Activated T-cell treated with anti-CD3 and anti-CD28 coated beads, Interleukin-2, amount 50 U/mL, for 72 hours (primary cell): ENCODE results near the gene DNAJA3. TPM values are rescaled to one million over a fixed set of nuclear protein-coding genes. Genes with fewer than 3 reads are reported as not detected.
A peak's percentile ranks its signal among the peaks of the same experiment; 100 is the strongest.

ENCODE experiments used
- ATAC-seq, 2 donors: fragments of 150-1000 bp; cut with Tn5 transposase; replicated peaks in 1 of 2; 2 replicates each; pipeline ENCODE4 v1.10.0; 2021; ENCODE audit warnings: moderate library complexity in 2 of 2, mild to moderate bottlenecking in 1 of 2
- DNase-seq, 2 donors: peaks; one replicate each; pipeline ENCODE4 v3.0.0; 2021 to 2022; ENCODE audit warnings: mixed read lengths in 1 of 2
- H3K27ac Mint-ChIP-seq: one replicate; pipeline ENCODE4 v1.8.0; 2022; ENCODE audit warnings: mild to moderate bottlenecking, moderate library complexity, mixed read lengths
- H3K27me3 Mint-ChIP-seq: one replicate; pipeline ENCODE4 v1.8.0; 2022; ENCODE audit warnings: low read depth, mixed read lengths
- H3K36me3 Mint-ChIP-seq, 2 donors: one replicate each; pipeline ENCODE4 v1.8.0; 2022; ENCODE audit warnings: mixed read lengths in 2 of 2, mild to moderate bottlenecking in 1 of 2; ENCODE audit not compliant: insufficient read depth in 2 of 2
- H3K4me1 Mint-ChIP-seq: one replicate; pipeline ENCODE4 v1.8.0; 2022; ENCODE audit warnings: low read depth, mixed read lengths
- H3K4me3 Mint-ChIP-seq, 2 donors: one replicate each; pipeline ENCODE4 v1.8.0; 2022; ENCODE audit warnings: mild to moderate bottlenecking in 2 of 2, mixed read lengths in 2 of 2, moderate library complexity in 2 of 2
- H3K9me3 Mint-ChIP-seq, 2 donors: one replicate each; pipeline ENCODE4 v1.8.0; 2022; ENCODE audit warnings: mixed read lengths in 2 of 2
- total RNA-seq, 2 donors: library from RNA; stranded (reverse); gene quantifications; one replicate each; pipeline ENCODE4 v1.2.3, GENCODE V29; 2022

Gene DNAJA3
- total RNA-seq, 2 donors from 2014 or later: 83.6 to 98.7 TPM

DNA sequence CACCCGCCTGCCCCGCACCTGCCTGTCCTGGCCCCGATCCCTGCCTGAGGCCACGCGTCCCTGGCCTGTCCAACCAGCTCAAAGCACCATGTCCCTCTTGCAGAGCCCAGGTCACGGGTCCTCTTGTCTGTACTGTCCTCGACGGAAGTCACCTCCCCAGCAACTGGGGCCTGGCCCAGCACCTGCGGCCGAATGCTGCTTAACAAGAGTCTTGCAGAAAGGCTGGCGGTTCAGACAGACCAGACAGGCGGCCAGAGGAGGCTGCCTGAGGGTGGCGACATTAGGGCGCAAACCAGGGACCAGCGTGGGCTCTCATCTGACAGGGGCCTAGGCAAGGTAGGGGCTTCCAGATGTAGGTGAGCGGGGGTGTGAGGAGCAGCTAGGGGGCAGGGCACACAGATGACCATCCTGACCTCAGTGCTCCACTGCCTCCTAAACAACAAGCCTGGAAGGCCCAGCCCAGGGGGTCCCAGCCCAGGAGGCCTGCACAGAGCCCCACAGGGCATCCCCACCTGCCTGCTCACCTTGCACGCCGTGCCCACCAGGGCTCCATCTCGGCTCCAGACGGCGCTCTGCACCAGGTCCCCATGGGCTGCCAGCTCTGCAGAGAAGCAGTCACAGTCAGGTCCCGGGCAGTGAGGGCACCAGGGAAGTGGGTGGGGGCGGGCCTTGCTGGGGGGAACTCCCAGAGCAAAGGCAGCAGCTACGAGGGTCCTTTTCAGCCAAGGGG lies 20.5 kb upstream of the DNAJA3 start:
- peak in 1 of 2 donors; percentile 3 for ATAC-seq
- peaks cover 10 to 14% of the 10 kb centered on the region in 2 donors for H3K36me3 Mint-ChIP-seq

DNA sequence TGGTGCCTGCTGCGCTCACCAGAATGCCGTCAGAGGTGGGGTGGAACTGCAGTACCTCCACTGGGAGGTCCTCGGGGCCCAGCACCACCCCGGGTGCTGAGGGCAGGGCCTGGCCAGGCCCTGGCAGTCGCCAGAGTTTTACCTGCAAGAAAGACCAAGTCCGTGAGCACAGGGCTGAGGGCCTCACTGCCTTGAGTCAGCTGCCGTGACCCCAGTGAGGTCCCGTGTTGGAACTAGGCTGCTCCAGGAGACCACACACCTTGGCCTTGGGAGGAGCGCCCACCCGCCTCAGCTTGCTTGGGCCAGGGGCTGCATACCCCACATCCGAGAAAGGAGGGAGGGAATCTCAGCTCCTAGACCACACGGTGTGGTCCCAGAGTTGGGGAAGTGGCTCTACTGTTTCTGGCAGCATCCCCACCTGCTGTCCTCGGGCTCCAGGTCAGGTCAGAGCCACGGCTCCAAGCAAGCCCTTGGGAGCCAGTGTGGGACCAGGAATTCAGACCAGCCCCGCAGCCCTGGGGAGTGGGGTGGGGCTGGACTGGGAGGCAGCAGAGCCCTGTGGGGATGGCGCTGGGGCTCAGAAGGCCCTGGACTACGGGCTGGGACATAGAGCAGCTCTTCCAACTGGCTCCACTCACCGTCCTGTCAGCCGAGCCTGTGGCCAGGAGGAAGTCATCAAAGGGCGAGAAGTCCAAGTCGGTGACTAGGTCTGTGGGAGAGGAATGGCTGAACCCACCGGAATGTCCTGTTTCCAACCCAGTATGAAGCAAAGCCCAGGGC lies 17.9 kb upstream of the DNAJA3 start:
- Mint-ChIP-seq H3K9me3 (no peaks in the 10 kb centered on the region), H3K4me1 (peaks cover 10% of the 10 kb centered on the region), H3K27me3 (no peaks in the 10 kb centered on the region), H3K27ac (no peak overlapping the region), H3K36me3 (peaks cover 8 to 16% of the 10 kb centered on the region in 2 donors), H3K4me3 (no peak overlapping the region)
- no peak for DNase-seq
- no peak for ATAC-seq

More for the DNA sequence above, 20.5 kb upstream of the DNAJA3 start:
- Mint-ChIP-seq H3K27me3 (no peaks in the 10 kb centered on the region), H3K9me3 (no peaks in the 10 kb centered on the region), H3K4me3 (no peak overlapping the region), H3K27ac (no peak overlapping the region), H3K4me1 (no peaks in the 10 kb centered on the region)
- no peak for DNase-seq

DNA sequence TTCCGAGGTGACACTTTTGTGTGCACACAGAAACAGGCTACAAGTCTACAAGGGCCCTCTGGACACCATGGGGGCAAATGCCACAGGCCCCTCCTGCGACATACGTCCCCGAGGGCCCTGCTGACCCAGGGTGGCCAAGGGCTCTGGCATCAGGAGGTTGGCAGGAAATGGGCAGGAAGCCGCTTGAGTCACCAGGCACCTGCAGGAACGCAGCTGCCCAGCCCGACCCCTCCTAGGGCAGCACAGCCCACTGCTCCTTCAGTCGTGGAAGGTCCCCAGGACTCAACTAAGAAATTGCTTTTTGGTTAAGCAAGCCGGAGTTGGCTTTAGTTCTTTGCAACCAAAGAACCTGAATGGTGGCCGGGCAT lies 17.4 kb upstream of the DNAJA3 start:
- no peaks in the 10 kb centered on the region for H3K27me3 Mint-ChIP-seq
- peaks cover 14% of the 10 kb centered on the region for H3K4me1 Mint-ChIP-seq
- no peak for DNase-seq
- H3K27ac Mint-ChIP-seq: no peak overlapping the region
- peaks cover 8 to 16% of the 10 kb centered on the region in 2 donors for H3K36me3 Mint-ChIP-seq
- H3K4me3 Mint-ChIP-seq: no peak overlapping the region
- H3K9me3 Mint-ChIP-seq: no peaks in the 10 kb centered on the region
- ATAC-seq: no peak

DNA sequence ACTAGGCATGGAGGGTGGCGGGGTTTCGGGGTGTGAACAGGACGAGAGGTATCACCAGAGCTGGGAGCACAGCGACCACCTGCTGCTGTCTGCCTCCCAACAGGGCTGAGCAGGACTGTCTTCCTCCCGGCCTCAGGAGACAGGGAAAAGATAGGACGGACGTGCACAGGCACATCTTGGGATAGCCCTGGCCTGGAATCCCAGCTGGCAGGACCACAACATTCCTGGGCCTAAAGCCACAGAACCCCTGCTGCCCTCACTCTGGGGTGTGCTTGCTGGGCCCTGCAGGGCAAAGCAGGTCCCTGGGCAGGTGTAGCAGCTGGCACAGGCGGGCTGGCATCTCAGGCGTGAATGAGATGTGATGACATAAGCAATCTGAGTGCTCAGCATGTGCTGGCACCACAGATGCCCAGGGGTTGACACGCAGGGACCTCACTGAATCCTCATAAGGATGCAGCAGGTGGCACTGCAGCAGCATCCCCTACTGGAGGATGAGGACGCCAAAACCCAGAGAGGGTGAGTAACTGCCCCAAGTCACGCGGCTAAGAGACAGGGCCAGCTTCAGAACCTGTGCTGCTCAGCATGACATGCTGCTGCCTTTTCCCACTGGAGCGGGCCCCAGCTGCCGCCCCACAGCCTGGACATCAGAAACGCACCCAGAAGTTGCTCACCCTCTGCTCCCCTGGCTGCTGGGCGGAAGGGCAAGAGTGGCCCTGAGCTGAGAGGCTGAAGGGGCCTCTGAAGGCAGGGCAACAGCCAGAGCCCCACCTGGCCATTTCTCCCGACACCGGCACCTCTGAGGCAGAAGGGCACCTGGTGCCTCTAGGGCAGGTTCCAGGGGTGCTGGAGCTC lies 16.4 kb upstream of the DNAJA3 start:
- DNase-seq (no peak), ATAC-seq (no peak)
- no peak overlapping the region for H3K27ac Mint-ChIP-seq
- peaks cover 8 to 20% of the 10 kb centered on the region in 2 donors for H3K36me3 Mint-ChIP-seq
- H3K4me3 Mint-ChIP-seq: no peak overlapping the region
- no peaks in the 10 kb centered on the region for H3K27me3 Mint-ChIP-seq
- H3K4me1 Mint-ChIP-seq: peaks cover 24% of the 10 kb centered on the region
- no peaks in the 10 kb centered on the region for H3K9me3 Mint-ChIP-seq

DNA sequence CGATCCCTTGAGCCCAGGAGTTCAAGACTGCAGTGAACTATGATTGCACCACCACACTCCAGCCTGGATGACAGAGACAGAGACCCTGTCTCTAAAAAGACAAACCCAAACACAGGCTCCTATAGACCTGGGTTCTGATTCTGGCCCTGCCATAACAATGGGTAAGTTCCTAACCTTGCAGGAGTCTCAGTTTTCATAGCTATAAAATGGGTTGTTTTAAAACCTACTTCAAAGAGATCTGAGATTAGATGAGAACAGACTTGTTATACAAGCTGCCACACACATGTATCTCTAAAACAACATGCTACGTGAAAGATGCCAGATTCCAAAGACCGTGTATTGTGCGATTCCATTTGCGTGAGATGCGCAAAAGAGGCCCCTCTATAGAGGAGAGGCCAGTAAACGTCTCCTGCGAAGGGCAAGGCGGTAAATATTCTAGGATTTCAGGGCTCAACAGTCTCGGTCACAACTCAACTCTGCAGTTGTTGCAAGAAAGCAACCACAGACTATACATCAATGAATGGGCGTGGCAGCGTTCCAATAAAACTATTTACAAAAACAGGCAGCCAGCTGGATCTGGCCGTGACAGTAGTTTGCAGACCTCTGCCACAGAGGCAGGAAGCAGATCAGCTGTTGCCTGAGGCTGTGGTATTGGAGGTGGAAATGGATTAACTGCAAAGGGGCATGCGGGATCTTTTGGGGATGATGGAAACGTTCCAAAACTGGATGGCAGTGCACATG lies 15.2 kb upstream of the DNAJA3 start:
- Mint-ChIP-seq H3K27me3 (no peaks in the 10 kb centered on the region), H3K4me3 (no peak overlapping the region), H3K27ac (peak overlapping the region; percentile 33), H3K36me3 (peaks cover 7 to 24% of the 10 kb centered on the region in 2 donors), H3K4me1 (peaks cover 36% of the 10 kb centered on the region), H3K9me3 (no peaks in the 10 kb centered on the region)
- DNase-seq: no peak
- no peak for ATAC-seq

DNA sequence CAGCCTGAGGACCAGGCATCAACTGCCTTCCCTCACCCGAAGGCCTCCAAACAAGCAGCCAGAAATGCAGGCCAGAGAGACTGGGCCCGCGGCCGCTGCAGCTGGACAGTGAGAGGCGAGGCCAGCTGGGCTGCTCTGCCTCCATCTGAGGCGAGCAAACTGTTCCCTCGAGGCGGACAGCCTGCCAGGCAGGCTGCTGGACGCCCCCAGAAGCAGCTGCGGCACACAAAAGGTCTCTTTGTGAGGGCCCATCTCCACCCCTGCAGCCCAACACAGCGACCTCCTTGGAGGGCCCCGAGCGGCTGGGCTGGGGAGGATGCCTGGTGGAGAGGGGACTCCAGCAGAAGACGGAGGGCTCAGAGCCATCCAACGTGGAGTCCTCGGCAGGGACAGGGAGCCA lies 14.0 kb upstream of the DNAJA3 start:
- no peaks in the 10 kb centered on the region for H3K27me3 Mint-ChIP-seq
- H3K27ac Mint-ChIP-seq: no peak overlapping the region
- peaks cover 40% of the 10 kb centered on the region for H3K4me1 Mint-ChIP-seq
- H3K9me3 Mint-ChIP-seq: no peaks in the 10 kb centered on the region
- ATAC-seq (no peak), DNase-seq (no peak)
- H3K4me3 Mint-ChIP-seq: no peak overlapping the region
- peaks cover 5 to 22% of the 10 kb centered on the region in 2 donors for H3K36me3 Mint-ChIP-seq

DNA sequence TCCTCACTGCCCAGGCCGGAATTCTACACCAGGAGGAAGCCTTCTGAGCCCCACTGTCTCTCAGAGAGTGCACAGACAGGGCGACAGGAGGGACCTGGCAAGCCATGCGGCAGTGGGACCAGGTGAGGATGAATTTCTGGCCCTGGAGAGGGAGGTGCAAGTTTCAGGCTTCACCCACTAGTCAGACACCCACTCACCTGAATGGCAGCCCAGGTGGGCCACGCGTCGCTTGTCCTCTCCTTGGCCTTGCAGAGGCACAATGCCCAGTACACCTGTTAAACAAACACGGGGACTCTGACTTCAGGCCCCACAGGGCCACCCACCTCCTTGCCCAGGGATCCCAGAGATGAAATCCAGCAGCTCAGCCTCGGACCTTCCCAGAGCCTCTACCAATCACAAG lies 13.5 kb upstream of the DNAJA3 start:
- no peak overlapping the region for H3K27ac Mint-ChIP-seq
- no peak overlapping the region for H3K4me3 Mint-ChIP-seq
- H3K9me3 Mint-ChIP-seq: no peaks in the 10 kb centered on the region
- no peaks in the 10 kb centered on the region for H3K27me3 Mint-ChIP-seq
- ATAC-seq (no peak), DNase-seq (no peak)
- peaks cover 5 to 22% of the 10 kb centered on the region in 2 donors for H3K36me3 Mint-ChIP-seq
- H3K4me1 Mint-ChIP-seq: peaks cover 43% of the 10 kb centered on the region

DNA sequence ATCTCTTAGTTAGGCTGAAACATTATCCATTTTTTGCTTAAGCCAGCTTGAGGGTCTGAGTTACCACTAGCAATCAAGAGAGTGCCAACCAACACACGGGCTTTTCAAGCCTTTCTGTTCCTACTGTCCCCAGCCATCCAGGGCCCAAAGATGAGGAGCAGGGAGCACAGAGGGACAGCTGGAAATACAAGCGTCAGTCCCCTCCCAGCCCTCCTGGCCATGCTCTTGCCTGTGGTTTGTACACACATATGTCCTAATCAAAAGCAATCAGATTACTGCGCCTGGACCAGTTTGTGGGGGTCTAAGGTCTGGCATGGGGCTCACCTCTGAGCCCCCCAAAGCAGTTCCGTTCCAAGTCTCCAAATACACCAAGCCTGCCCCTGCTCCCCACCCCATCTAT lies 12.8 kb upstream of the DNAJA3 start:
- H3K27ac Mint-ChIP-seq: no peak overlapping the region
- no peaks in the 10 kb centered on the region for H3K27me3 Mint-ChIP-seq

DNA sequence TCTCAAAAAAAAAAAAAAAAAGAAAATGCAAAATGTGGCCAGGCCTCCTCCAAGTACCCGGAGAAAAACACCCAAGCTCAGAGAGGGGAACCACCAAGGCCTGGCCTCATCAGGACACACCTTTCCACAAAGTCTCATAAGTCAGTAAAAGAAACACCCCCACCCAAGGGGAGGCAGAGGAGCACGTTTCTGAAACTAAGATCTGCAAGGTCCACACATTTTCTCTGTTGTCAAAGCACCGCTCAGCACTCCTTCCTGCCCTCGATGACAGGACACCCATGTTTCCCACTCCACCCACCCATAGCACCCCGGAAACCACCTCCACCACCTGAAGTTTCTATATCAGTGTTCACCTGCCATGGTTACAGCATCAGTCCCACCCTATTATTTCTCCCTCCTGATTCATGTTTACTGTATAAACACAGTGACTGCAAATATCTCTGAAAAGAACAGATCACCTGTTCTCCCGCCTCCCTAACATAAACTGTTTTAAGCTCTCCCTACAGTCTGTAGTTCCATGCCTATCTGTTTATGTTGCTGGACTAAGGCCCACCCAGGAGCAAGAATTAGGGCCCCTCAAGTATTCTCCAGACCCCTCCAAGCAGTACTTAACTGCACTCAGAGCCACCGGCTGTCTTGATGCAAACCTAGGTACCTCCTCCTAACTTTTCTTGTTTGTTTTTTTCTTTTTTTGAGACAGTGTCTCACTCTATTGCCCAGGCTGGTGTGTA lies 11.3 kb upstream of the DNAJA3 start:
- H3K27ac Mint-ChIP-seq: peak overlapping the region; percentile 91
- peaks cover 43% of the 10 kb centered on the region for H3K4me1 Mint-ChIP-seq
- no peaks in the 10 kb centered on the region for H3K9me3 Mint-ChIP-seq
- H3K36me3 Mint-ChIP-seq: peaks cover 5 to 22% of the 10 kb centered on the region in 2 donors
- H3K4me3 Mint-ChIP-seq: peak overlapping the region; percentile 81 to 96
- H3K27me3 Mint-ChIP-seq: no peaks in the 10 kb centered on the region
- DNase-seq (peak; percentile 85 to 88), ATAC-seq (peak; percentile 73 to 78)

More for the DNA sequence above, 12.8 kb upstream of the DNAJA3 start:
- Mint-ChIP-seq H3K4me1 (peaks cover 43% of the 10 kb centered on the region), H3K9me3 (no peaks in the 10 kb centered on the region), H3K4me3 (no peak overlapping the region), H3K36me3 (peaks cover 5 to 22% of the 10 kb centered on the region in 2 donors)
- DNase-seq (no peak), ATAC-seq (no peak)

DNA sequence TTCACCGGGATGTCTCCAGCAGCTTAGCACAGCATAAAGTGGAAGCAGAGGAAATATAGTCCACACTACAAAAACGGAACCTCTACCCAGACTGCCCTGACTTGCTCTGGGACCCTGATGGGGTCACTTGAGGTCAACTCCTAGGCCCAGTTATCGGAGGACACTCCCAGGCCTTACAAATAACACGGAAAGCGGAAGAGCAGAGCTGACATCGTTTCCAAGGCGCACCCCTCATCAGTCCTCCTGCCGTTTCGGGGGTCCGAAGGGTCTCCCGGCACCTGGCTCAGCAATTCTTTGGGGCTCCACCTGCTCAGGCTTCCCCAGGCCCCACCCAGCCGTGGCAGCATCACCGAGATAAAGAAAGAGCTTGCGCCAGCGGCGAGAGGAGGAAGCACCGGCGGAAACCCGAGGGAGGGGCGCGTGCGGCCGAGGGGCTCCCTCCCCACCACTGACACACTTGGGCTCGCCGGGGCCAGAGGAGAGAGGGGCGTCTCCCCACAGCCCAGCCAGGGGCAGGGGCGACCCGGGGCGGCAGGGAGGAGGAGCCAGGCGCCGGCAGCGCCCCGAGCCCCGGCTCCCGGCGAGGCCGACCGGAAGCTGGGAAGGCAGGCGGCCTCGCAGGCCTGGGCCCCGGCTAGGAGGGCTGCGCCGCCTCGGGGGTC lies 10.0 kb upstream of the DNAJA3 start:
- Mint-ChIP-seq H3K4me1 (peaks cover 42% of the 10 kb centered on the region), H3K4me3 (peak overlapping the region; percentile 81 to 96), H3K9me3 (no peaks in the 10 kb centered on the region), H3K27me3 (no peaks in the 10 kb centered on the region), H3K36me3 (peaks cover 5 to 20% of the 10 kb centered on the region in 2 donors), H3K27ac (peak overlapping the region; percentile 91)
- DNase-seq (peak; percentile 67 to 73), ATAC-seq (peak; percentile 5 to 12)

DNA sequence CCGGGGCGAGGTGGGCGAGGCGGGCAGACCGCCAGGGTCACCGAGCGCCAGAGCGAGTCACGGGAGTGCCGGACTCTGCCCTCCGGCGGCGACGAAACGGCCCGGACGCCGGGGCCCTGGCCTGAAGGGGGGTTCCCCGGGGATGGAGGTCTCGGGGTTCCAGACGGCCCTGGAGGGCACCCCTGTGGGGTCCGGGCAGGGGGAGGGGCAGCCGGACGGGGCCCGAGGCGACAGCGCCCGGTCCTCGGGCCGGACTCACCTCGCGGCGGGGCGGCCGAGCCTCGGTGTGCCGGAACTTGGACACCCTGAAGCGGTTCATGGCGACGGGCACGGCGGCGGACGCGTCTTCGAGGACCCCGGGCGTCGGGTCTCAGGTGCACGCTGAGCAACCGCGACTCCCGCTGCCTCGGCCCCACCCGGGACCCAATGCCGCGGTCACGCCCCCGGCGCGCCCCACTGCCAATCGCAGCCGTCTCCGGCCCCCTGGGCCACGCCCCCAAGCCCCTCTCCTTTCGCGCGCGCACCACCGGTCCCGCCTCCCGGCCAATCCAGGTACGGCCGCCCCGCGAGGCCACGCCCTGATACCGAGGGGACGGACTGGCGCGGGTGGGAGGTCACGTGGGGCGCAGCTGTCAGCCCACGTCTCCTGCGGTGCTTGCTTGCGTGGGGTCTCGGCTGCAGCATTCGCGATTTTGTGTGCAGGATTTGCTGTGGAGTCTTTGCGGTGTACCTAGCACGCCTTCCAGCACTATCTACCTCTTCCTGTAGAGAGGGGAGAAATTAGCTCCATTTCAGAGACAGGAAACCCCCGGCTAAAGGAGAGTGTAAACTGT lies 9.3 kb upstream of the DNAJA3 start, which contains the start of gene CORO7:
TSS of gene CORO7 (minus strand) at position 397 of the 833 bp plus-strand sequence. CDS start at position 319, 78 bp downstream.
- peak; percentile 81 for ATAC-seq
- Mint-ChIP-seq H3K4me3 (peak within 1 kb of the TSS; percentile 88 to 96), H3K9me3 (no peaks in the 10 kb centered on the region), H3K36me3 (peaks cover 3 to 16% of the 10 kb centered on the region in 2 donors), H3K27ac (peak within 1 kb of the TSS; percentile 91), H3K27me3 (no peaks in the 10 kb centered on the region), H3K4me1 (peaks cover 36% of the 10 kb centered on the region)
- DNase-seq: peak; percentile 99 to 100
